ENCODE data around the gene CCN2.

DNA sequence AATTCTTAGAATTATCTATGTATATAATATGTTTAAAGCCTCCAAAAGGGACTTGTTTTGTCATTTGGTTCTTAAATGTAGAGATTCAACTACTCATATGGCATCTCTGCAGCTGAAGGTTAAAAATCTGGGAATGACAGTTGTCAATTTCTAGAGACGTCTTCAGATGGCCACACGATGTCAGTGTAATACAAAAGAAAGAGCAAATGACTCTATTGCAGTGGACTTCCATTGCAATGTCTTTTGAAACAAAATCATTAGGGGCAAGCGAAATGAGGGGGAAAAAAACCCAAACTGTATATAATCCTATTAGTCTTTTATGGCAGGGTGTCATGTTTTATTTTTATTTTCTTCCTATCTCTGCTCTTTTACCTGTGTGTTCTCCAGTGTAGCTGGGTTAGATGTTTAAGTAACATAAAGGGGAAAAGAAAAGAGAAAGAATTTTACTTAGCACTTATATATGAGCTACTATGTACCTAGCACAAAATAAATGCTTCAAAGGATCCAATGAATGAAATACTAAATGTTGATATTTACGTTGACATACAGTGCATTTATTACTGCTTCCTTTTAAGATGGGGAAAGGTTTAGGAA lies 26.2 kb downstream of the CCN2 start:
- TF ChIP-seq, protein P1, sequence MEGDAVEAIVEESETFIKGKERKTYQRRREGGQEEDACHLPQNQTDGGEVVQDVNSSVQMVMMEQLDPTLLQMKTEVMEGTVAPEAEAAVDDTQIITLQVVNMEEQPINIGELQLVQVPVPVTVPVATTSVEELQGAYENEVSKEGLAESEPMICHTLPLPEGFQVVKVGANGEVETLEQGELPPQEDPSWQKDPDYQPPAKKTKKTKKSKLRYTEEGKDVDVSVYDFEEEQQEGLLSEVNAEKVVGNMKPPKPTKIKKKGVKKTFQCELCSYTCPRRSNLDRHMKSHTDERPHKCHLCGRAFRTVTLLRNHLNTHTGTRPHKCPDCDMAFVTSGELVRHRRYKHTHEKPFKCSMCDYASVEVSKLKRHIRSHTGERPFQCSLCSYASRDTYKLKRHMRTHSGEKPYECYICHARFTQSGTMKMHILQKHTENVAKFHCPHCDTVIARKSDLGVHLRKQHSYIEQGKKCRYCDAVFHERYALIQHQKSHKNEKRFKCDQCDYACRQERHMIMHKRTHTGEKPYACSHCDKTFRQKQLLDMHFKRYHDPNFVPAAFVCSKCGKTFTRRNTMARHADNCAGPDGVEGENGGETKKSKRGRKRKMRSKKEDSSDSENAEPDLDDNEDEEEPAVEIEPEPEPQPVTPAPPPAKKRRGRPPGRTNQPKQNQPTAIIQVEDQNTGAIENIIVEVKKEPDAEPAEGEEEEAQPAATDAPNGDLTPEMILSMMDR (IDR thresholded peaks at IDR 0.05; ENCODE audit: low read length) = peak; percentile 45; the same call in 1 of the 2 replicates
- no peak for TF ChIP-seq EZH2 (IDR thresholded peaks at IDR 0.05; ENCODE audit: borderline replicate concordance, low read length)
